HG03521 (cell line): ENCODE data around the gene SLC34A2.

Source experiments
- ATAC-seq: cut with Tn5 transposase; IDR thresholded peaks from one replicate; pipeline ENCODE4 v1.9.1; 2021; ENCODE audit warnings: mild to moderate bottlenecking, moderate library complexity; ENCODE audit not compliant: unreplicated experiment

The SLC34A2 gene

DNA sequence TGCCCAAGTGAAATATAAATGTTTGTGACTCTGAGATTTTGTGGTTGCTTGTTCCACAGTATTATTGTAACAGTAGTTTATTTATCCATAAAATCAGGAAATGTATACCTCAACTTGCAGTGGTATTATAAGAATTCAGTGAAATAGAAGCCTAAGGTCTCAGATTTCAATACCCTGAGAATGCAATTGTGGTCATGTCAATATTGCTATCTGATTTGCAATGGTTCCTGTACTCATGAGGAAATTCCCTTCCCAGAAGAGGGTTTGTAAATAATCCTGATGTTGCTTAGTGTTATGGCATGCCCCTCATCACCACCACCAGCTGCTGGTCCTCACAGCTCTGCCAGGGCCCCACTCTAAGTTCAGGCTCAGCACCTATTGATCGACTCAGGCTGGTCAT lies 67.8 kb downstream of the SLC34A2 start:
- no peak for ATAC-seq

DNA sequence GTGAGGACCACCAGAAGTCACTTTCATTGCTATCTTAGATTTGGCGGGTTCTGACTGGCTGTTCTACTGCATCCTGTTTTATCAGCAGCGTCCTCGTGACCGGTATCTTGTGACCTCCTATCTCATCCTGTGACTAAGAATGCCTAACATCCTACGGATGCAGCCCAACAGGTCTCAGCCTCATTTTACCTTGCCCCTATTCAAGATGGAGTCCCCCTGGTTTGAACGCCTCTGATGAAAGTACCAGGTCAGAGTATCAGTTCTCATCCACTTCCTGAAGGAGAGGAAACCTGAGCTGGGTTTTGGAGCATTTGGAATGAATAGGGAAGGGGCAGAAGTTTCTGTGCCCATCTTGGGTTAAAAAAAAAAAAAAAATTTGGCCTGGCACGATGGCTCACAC lies 70.2 kb downstream of the SLC34A2 start:
- no peak for ATAC-seq

DNA sequence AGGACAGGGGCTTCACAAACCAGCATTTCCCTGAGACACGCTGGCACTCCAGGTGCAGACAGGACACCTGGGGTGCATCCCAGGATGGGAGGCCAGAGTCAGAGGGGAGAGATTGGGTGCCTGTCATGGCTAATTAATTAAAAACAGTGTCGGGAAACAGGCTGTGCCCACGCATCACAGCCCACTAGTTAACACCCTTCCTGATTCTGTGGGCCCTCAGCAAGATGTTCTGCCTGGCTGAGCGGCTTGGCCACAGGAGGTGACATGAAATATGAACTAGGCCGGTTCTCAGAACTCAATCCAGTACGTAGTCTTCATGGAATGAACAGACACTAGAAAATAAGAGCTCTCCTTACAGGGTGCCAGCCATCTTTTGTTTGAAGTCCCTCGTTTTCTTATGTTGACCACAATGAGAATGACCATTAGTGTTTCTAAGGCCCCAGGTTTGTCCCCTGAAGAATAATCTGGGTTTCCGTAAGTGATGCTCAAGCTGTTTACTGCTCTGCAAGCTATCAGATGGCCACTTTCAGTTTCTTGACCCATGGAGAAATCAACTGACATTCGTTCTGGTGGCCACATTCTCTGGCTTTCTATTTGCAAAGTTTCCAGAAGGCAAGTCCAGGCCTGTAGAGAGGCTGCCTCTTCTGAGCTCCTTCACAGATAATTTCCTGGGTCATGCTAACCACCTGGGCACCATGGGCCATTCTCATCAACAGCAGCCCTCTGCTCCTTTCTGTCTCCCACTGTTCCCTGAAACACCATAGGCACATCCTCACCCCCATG lies 72.3 kb downstream of the SLC34A2 start:
- no peak for ATAC-seq
